GM12801 (cell line): ENCODE data around the gene DBNDD1.

Experiments used
- TF ChIP-seq, protein P1 (sequence below): IDR thresholded peaks from one replicate; pipeline ENCODE4 v1.5.1; 2011; ENCODE audit warnings: control low read depth; ENCODE audit not compliant: insufficient read length; ENCODE audit errors: extremely low read depth

DBNDD1 gene

DNA sequence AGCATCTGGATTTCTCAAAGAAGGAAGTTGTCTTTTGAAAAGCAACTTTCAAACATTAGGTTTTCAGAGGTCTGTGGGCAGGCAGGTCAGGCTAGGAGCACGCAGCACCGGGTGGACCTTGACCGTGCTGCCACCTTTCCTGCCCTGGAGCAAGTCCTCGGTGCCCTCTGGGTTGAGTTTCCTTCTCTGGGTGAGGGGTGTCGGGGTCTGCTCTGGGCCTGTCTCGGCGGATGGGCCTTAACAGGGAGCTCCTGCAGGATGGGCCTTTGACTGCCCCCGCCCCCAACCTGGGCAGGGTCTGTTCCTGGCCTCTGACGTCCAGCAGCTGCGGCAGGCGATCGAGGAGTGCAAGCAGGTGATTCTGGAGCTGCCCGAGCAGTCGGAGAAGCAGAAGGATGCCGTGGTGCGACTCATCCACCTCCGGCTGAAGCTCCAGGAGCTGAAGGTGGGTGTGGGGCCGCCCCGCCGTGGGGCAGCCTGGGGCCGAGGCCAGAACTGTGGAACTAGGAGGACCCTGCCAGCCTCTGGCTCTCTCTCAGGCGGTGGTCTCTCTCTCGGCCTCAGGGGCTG, 62.0 kb downstream of the DBNDD1 start:
- TF ChIP-seq, protein P1, sequence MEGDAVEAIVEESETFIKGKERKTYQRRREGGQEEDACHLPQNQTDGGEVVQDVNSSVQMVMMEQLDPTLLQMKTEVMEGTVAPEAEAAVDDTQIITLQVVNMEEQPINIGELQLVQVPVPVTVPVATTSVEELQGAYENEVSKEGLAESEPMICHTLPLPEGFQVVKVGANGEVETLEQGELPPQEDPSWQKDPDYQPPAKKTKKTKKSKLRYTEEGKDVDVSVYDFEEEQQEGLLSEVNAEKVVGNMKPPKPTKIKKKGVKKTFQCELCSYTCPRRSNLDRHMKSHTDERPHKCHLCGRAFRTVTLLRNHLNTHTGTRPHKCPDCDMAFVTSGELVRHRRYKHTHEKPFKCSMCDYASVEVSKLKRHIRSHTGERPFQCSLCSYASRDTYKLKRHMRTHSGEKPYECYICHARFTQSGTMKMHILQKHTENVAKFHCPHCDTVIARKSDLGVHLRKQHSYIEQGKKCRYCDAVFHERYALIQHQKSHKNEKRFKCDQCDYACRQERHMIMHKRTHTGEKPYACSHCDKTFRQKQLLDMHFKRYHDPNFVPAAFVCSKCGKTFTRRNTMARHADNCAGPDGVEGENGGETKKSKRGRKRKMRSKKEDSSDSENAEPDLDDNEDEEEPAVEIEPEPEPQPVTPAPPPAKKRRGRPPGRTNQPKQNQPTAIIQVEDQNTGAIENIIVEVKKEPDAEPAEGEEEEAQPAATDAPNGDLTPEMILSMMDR: no peak

DNA sequence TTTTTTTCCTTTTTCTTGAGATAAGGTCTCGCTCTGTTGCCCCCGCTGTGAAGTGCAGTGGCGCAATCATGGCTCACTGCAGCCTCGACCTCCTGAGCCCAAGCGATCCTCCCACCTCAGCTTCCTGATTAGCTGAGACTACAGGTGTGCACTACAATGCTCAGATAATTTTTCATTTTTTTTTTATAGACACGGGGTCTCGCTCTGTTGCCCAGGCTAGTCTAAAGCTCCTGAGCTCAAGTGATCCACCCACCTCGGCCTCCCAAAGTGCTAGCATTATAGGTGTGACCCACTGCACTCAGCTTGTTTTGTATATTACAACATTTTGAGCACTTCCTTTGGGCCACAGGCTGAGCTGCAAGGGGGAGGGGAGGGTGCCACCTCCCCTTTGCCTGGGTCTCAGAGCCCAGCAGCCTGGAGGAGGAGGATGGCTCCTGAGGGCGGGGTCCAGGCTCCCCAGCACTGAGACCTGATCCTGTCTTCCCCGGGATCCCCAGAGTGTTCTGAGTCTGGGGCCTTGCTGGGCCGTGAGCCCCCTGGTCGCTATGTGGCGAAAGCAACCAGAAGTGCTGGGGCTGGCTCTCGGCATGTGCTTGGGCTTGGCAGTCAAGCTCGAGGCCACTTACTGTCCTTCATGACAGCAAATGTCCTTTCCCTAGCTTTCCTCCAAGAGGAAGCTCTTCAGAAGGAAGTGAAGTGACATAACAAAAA, 62.6 kb downstream of the DBNDD1 start:
- TF ChIP-seq, protein P1: no peak

DNA sequence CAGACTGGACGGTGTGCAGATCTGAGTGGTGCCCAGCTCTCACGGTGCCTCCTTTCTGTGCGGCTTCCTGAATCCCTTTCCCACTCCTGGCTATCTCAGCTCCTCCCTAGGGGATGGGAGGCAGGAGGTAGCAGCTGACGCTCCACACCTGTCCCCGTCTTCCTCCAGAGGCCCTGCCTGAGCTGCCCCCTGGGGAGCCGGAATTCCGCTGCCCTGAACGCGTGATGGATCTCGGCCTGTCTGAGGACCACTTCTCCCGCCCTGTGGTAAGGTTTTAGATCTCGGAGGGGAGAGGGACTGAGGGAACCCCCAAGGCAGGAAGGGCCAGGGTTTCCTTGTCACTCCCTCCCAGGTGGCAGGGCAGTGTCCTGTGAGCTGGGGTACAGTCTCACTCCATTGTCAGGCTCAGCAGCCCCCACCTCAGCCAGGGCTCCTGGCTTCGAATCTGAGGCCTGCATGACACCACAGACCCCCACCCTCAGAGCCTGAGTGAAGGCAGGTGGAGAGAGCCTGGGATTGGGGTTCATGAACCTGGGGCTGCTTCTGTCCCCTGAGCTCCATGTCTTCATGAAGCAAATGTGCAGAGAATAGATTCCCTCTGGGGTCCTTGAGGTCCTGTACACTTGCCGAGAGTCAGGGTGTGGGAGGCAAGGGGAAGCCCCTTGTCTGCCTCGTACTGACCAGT, 64.1 kb downstream of the DBNDD1 start:
- TF ChIP-seq, protein P1: no peak
